Measurements from ENCODE around the gene UGGT2.
A peak's percentile ranks its signal among the peaks of the same experiment; 100 is the strongest.

The UGGT2 gene

GRCh38 chr13:95921485-95921884 lies 131.7 kb downstream of the UGGT2 start:
- peak; percentile 17 for DNase-seq (ENCODE audit: low read depth)
- TF ChIP-seq CTCF (conservative IDR thresholded peaks at IDR 0.05; ENCODE audit: low read depth, low read length) = no peak

DNA sequence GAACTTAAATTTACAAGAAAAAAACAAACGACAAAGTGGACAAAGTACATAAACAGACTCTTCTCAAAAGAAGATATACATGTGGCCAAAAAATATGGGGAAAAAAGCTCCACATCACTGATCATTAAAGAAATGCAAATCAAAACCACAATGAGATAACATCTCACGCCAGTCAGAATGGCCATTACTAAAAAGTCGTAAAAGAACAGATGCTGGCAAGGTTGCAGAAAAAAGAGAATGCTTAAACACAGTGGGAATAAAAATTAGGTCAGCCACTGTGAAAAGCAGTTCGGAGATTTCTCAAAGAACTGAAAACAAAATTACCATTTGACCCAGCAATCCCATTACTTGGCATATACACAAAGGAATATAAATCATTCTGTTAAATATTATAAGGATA lies 132.7 kb downstream of the UGGT2 start:
- no peak for TF ChIP-seq CTCF (conservative IDR thresholded peaks at IDR 0.05; ENCODE audit: low read depth, low read length)
- DNase-seq (ENCODE audit: low read depth) = no peak

More at GRCh38 chr13:95921485-95921884, 131.7 kb downstream of the UGGT2 start:
- no peak overlapping the region for H3K4me3 ChIP-seq (ENCODE audit: low read depth, low read length)

GRCh38 chr13:95918860-95919259 lies 134.3 kb downstream of the UGGT2 start:
- DNase-seq (ENCODE audit: low read depth) = no peak
- TF ChIP-seq CTCF (conservative IDR thresholded peaks at IDR 0.05; ENCODE audit: low read depth, low read length) = no peak

More for the DNA sequence above, 132.7 kb downstream of the UGGT2 start:
- H3K4me3 ChIP-seq (ENCODE audit: low read depth, low read length) = no peak overlapping the region

GRCh38 chr13:95914991-95915501 lies 138.2 kb downstream of the UGGT2 start:
- no peak overlapping the region for H3K4me3 ChIP-seq (ENCODE audit: low read depth, low read length)
- TF ChIP-seq CTCF (conservative IDR thresholded peaks at IDR 0.05; ENCODE audit: low read depth, low read length) = no peak
- no peak for DNase-seq (ENCODE audit: low read depth)

More at GRCh38 chr13:95918860-95919259, 134.3 kb downstream of the UGGT2 start:
- H3K4me3 ChIP-seq (ENCODE audit: low read depth, low read length) = no peak overlapping the region

DNA sequence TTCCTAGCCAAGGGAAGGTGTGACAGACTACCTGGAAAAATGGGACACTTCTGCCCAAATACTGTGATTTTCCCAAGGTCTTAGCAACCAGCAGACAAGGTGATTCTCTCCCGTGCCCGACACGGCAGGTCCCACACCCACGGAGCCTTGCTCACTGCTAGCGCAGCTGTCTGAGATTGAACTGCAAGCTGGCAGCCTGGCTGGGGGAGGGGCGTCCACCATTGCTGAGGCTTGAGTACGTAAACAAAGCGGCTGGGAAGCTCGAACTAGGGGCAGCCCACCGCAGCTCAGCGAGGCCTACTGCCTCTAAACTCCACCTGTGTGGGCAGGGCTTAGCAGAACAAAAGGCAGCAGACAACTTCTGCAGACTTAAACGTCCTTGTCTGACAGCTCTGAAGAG lies 146.2 kb downstream of the UGGT2 start:
- no peak for DNase-seq (ENCODE audit: low read depth)
- no peak overlapping the region for H3K4me3 ChIP-seq (ENCODE audit: low read depth, low read length)
- no peak for TF ChIP-seq CTCF (conservative IDR thresholded peaks at IDR 0.05; ENCODE audit: low read depth, low read length)

DNA sequence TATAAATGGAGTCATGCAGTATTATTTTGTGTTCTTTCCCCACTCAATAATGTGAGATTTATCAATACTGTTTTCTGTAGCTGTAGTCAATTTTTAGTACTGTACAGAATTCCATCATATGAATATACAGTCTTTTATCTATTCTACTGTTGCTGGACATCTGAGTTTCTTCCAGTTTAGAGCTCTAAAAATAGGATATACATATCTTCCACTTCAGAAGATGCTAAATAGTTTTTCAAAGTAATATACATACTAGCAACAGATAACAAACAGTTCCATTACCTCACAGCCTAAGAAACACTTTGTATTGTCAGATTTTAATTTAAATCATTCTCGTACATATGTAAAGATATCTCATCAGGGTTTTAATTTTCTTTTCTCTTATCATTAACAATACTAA lies 149.6 kb downstream of the UGGT2 start:
- no peak for DNase-seq (ENCODE audit: low read depth)
- no peak overlapping the region for H3K4me3 ChIP-seq (ENCODE audit: low read depth, low read length)
- no peak for TF ChIP-seq CTCF (conservative IDR thresholded peaks at IDR 0.05; ENCODE audit: low read depth, low read length)

- TF ChIP-seq CTCF (conservative IDR thresholded peaks at IDR 0.05; ENCODE audit: low read depth, low read length) = no peak
- peak; percentile 34 for DNase-seq (ENCODE audit: low read depth)
- no peak overlapping the region for H3K4me3 ChIP-seq (ENCODE audit: low read depth, low read length)
Measured at GRCh38 chr13:95902741-95903140, 150.5 kb downstream of the UGGT2 start.

Data from choroid plexus epithelial cell (primary cell).